RWPE2 (cell line): ENCODE measurements around the gene GPALPP1.

Experiments used
- ATAC-seq: fragments of 200-7000 bp; cut with Tn5 transposase; 3 replicates; pipeline ENCODE4 v1.9.1; 2021; ENCODE audit warnings: low read depth
- DNase-seq: peaks from one replicate; pipeline ENCODE4 v3.0.0-alpha.2; 2020; ENCODE audit warnings: low spot score
- H3K27ac ChIP-seq: fragments of 450-650 bp; 2 replicates; pipeline ENCODE4 v1.5.1; 2017; ENCODE audit warnings: mild to moderate bottlenecking; ENCODE audit not compliant: poor library complexity, severe bottlenecking
- H3K27me3 ChIP-seq: fragments of 250-450 bp; sonication (Bioruptor Pico); 2 replicates; pipeline ENCODE4 v1.5.1; 2021; ENCODE audit warnings: mild to moderate bottlenecking, moderate library complexity; ENCODE audit not compliant: insufficient read depth, poor library complexity, severe bottlenecking
- H3K36me3 ChIP-seq: fragments of 250-450 bp; sonication (Bioruptor Pico); 2 replicates; pipeline ENCODE4 v1.5.1; 2020; ENCODE audit warnings: low read depth, mild to moderate bottlenecking, moderate library complexity
- H3K4me1 ChIP-seq: fragments of 250-450 bp; sonication (Bioruptor Pico); 2 replicates; pipeline ENCODE4 v1.5.1; 2021; ENCODE audit warnings: mild to moderate bottlenecking, moderate library complexity; ENCODE audit not compliant: insufficient read depth, poor library complexity, severe bottlenecking
- H3K4me3 ChIP-seq: fragments of 250-450 bp; sonication (Bioruptor Pico); 2 replicates; pipeline ENCODE4 v1.5.1; 2021; ENCODE audit warnings: mild to moderate bottlenecking, moderate library complexity; ENCODE audit not compliant: severe bottlenecking
- H3K9me3 ChIP-seq: fragments of 250-450 bp; sonication (Bioruptor Pico); 2 replicates; pipeline ENCODE4 v1.5.1; 2021; ENCODE audit warnings: mild to moderate bottlenecking, moderate library complexity; ENCODE audit not compliant: severe bottlenecking
- CTCF ChIP-seq: fragments of 450-650 bp; IDR thresholded peaks from one replicate; pipeline ENCODE4 v1.5.1; 2017; ENCODE audit warnings: mild to moderate bottlenecking, moderate library complexity; ENCODE audit not compliant: poor library complexity, severe bottlenecking

The GPALPP1 gene

GRCh38 chr13:44976196-44976595 lies 13.1 kb upstream of the GPALPP1 start:
- no peak overlapping the region for H3K27ac ChIP-seq
- no peak for ATAC-seq
- H3K27me3 ChIP-seq: no peaks in the 10 kb centered on the region
- H3K4me3 ChIP-seq: no peak overlapping the region
- H3K9me3 ChIP-seq: no peaks in the 10 kb centered on the region
- H3K36me3 ChIP-seq: peaks cover 75% of the 10 kb centered on the region
- no peak for DNase-seq
- TF ChIP-seq CTCF: no peak
- no peaks in the 10 kb centered on the region for H3K4me1 ChIP-seq

GRCh38 chr13:44976949-44977583 lies 12.3 kb upstream of the GPALPP1 start:
- ATAC-seq (no peak), DNase-seq (no peak)
- Histone ChIP-seq H3K27ac (no peak overlapping the region), H3K9me3 (no peaks in the 10 kb centered on the region), H3K4me3 (no peak overlapping the region), H3K27me3 (no peaks in the 10 kb centered on the region), H3K4me1 (no peaks in the 10 kb centered on the region), H3K36me3 (peaks cover 75% of the 10 kb centered on the region)
- TF ChIP-seq CTCF: no peak

- Histone ChIP-seq H3K27me3 (no peaks in the 10 kb centered on the region), H3K36me3 (peaks cover 66% of the 10 kb centered on the region), H3K9me3 (no peaks in the 10 kb centered on the region), H3K4me1 (no peaks in the 10 kb centered on the region), H3K4me3 (no peak overlapping the region), H3K27ac (no peak overlapping the region)
- peak; percentile 9 for TF ChIP-seq CTCF
- ATAC-seq (no peak), DNase-seq (no peak)
These were observed 11.0 kb upstream of the GPALPP1 start for GRCh38 chr13:44978328-44978727.

- Histone ChIP-seq H3K27ac (peak overlapping the region; percentile 43), H3K4me1 (peaks cover 21% of the 10 kb centered on the region), H3K27me3 (no peaks in the 10 kb centered on the region), H3K4me3 (peak overlapping the region; percentile 95), H3K9me3 (no peaks in the 10 kb centered on the region), H3K36me3 (peaks cover 29% of the 10 kb centered on the region)
- ATAC-seq (peak; percentile 11; the same call in 1 of the 3 replicates), DNase-seq (no peak)
- no peak for TF ChIP-seq CTCF
These were observed 603 bp downstream of the GPALPP1 start for GRCh38 chr13:44989941-44990340.

GRCh38 chr13:45003417-45003816 lies 14.1 kb downstream of the GPALPP1 start:
- Histone ChIP-seq H3K4me3 (no peak overlapping the region), H3K36me3 (peaks cover 62% of the 10 kb centered on the region), H3K27ac (no peak overlapping the region), H3K27me3 (no peaks in the 10 kb centered on the region), H3K4me1 (no peaks in the 10 kb centered on the region), H3K9me3 (no peaks in the 10 kb centered on the region)
- DNase-seq (no peak), ATAC-seq (no peak)
- no peak for TF ChIP-seq CTCF
